MM.1S (cell line): ENCODE results near the gene TMPRSS11D.

Source experiments
- DNase-seq: peaks from one replicate; pipeline ENCODE4 v3.0.0-alpha.2; 2015
- H2AFZ ChIP-seq: fragments of 300-600 bp; sonication (generic); 2 replicates; pipeline ENCODE4 v1.6.0; 2016; ENCODE audit warnings: antibody characterized with exemption, low read length
- H3F3A ChIP-seq: fragments of 300-600 bp; sonication (generic); 2 replicates; pipeline ENCODE4 v1.6.1; 2016; ENCODE audit warnings: mild to moderate bottlenecking, antibody characterized with exemption, low read length, moderate library complexity, mixed read lengths; ENCODE audit not compliant: insufficient read depth
- H3K27ac ChIP-seq: fragments of 300-600 bp; sonication (generic); 2 replicates; pipeline ENCODE4 v1.5.1; 2016; ENCODE audit warnings: mild to moderate bottlenecking, low read length
- H3K27me3 ChIP-seq: fragments of 300-600 bp; sonication (generic); replicated peaks from 2 replicates; pipeline ENCODE4 v1.6.0; 2016; ENCODE audit warnings: low read length; ENCODE audit not compliant: insufficient read depth
- H3K36me3 ChIP-seq: fragments of 300-600 bp; sonication (generic); replicated peaks from 2 replicates; pipeline ENCODE4 v1.6.1; 2016; ENCODE audit warnings: mild to moderate bottlenecking, low read length, mixed read lengths; ENCODE audit not compliant: insufficient read depth
- H3K4me1 ChIP-seq: fragments of 300-600 bp; sonication (generic); 2 replicates; pipeline ENCODE4 v1.6.1; 2016; ENCODE audit warnings: low read length, mixed read lengths
- H3K4me2 ChIP-seq: fragments of 300-600 bp; sonication (generic); 2 replicates; pipeline ENCODE4 v1.6.0; 2016; ENCODE audit warnings: low read depth, low read length
- H3K4me3 ChIP-seq: fragments of 300-600 bp; sonication (generic); 2 replicates; pipeline ENCODE4 v1.5.1; 2016; ENCODE audit warnings: low read length, mixed read lengths
- H3K79me2 ChIP-seq: fragments of 300-600 bp; sonication (generic); 2 replicates; pipeline ENCODE4 v1.6.1; 2016; ENCODE audit warnings: mixed run types, low read length, mixed read lengths
- H3K9ac ChIP-seq: fragments of 300-600 bp; sonication (generic); 2 replicates; pipeline ENCODE4 v1.6.1; 2016; ENCODE audit warnings: low read length, mixed read lengths
- H3K9me2 ChIP-seq: fragments of 300-600 bp; sonication (generic); replicated peaks from 2 replicates; pipeline ENCODE4 v1.6.1; 2016; ENCODE audit warnings: mild to moderate bottlenecking, low read length, mixed read lengths; ENCODE audit not compliant: insufficient read depth
- H3K9me3 ChIP-seq: fragments of 300-600 bp; sonication (generic); replicated peaks from 2 replicates; pipeline ENCODE4 v1.6.1; 2016; ENCODE audit warnings: mild to moderate bottlenecking, low read length, mixed read lengths; ENCODE audit not compliant: insufficient read depth
- H4K20me1 ChIP-seq: fragments of 300-600 bp; sonication (generic); 2 replicates; pipeline ENCODE4 v1.6.1; 2016; ENCODE audit warnings: mild to moderate bottlenecking, low read length, moderate library complexity, mixed read lengths; ENCODE audit not compliant: insufficient read depth
- EZH2 ChIP-seq: fragments of 300-600 bp; sonication (generic); optimal IDR thresholded peaks from 2 replicates; pipeline ENCODE3; 2017; ENCODE audit warnings: low read depth, mild to moderate bottlenecking, antibody characterized with exemption, low read length, mixed read lengths
- EZH2phosphoT487 ChIP-seq: fragments of 300-600 bp; sonication (generic); IDR thresholded peaks from 2 replicates; pipeline ENCODE4 v1.6.1; 2018; ENCODE audit warnings: antibody characterized with exemption, low read length
- TF ChIP-seq, protein P1 (sequence below): fragments of 300-600 bp; sonication (generic); IDR thresholded peaks from 2 replicates; pipeline ENCODE4 v1.5.1; 2016; ENCODE audit warnings: antibody characterized with exemption, low read length, mixed read lengths

Gene TMPRSS11D

DNA sequence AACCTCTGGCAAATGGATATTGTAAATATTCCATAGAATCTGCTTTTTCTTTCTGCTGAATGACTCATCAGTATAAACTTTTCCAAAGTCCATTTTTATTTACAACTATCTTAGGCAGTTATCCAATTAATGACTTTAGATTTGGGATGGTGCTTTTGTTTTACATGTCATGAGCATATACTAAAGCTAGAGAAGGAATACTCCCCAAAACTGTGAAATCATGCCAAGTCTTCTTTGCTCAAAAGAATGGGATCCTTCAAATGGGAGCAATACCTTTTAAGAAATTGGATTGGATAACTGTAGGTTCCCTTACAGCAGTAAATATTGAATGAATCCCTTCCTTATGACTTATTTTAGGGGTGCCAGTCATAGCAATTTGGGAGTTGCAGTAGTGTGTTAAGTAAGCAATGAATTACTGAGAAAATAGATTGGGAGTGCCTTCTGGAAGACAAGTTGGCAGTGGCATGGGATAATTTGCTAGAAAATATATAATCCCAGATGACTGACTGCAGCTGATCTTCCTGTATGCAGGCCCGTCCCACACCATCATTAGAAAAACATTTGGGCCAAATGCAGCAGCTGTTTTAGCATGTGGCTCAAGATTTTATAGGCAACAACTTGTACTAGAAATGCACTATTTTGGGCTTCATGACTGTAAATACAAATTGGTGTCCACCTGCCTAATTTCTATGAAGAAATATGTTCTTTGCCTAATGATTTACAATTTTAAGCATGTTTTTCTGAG, 2.8 kb downstream of the TMPRSS11D start:
- Histone ChIP-seq H3K27me3 (no peaks in the 10 kb centered on the region), H3K9me3 (no peaks in the 10 kb centered on the region), H3K9me2 (no peaks in the 10 kb centered on the region), H3K79me2 (no peaks in the 10 kb centered on the region), H4K20me1 (no peaks in the 10 kb centered on the region), H2AFZ (no peak overlapping the region), H3K27ac (no peak overlapping the region), H3K4me2 (no peak overlapping the region), H3K36me3 (no peaks in the 10 kb centered on the region), H3K4me1 (no peaks in the 10 kb centered on the region), H3F3A (no peaks in the 10 kb centered on the region), H3K4me3 (no peak overlapping the region), H3K9ac (no peak overlapping the region)
- TF ChIP-seq EZH2phosphoT487 (no peak), EZH2 (no peak)
- TF ChIP-seq, protein P1, sequence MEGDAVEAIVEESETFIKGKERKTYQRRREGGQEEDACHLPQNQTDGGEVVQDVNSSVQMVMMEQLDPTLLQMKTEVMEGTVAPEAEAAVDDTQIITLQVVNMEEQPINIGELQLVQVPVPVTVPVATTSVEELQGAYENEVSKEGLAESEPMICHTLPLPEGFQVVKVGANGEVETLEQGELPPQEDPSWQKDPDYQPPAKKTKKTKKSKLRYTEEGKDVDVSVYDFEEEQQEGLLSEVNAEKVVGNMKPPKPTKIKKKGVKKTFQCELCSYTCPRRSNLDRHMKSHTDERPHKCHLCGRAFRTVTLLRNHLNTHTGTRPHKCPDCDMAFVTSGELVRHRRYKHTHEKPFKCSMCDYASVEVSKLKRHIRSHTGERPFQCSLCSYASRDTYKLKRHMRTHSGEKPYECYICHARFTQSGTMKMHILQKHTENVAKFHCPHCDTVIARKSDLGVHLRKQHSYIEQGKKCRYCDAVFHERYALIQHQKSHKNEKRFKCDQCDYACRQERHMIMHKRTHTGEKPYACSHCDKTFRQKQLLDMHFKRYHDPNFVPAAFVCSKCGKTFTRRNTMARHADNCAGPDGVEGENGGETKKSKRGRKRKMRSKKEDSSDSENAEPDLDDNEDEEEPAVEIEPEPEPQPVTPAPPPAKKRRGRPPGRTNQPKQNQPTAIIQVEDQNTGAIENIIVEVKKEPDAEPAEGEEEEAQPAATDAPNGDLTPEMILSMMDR, result no peak
- DNase-seq, result no peak

DNA sequence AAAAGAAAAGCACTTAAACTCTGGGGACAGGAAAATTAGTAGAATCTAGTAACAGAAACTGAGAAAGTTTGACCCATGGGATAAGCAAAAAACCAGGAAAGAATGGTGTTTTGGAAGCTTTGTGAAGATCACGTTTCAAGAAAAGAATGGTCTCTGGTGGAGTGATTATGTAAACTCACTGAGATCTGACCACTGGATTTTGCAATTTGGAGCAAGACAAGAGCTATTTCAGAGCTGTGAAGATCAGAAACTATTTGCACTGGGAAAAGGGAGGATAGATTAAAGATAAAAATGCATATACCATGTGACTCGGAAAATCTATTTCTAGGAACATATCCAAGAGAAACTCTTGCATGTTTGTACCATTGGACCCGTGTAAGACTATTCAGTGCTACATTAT, 4.3 kb downstream of the TMPRSS11D start:
- Histone ChIP-seq H3K79me2 (no peaks in the 10 kb centered on the region), H3K4me3 (no peak overlapping the region)
- no peak for DNase-seq

DNA sequence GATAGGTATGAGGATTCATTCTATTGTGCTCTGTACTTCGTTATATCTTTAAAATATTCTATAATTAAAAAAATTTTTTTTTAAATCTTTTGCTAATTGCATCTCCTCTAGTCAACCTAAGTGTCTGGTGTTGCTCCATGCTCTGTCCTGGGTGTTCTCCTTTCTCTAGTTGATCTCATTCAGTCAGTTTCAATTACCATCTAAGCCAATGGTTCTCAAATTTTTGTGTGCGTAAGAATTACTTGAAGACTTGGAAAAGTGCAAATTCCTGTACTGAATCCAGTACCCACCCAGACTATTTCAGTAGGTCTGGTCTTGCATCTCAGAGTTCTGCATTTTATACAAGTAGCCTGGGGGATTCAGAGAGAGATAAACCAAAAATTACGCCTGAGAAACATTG, 6.7 kb downstream of the TMPRSS11D start:
- Histone ChIP-seq H3K36me3 (no peaks in the 10 kb centered on the region), H2AFZ (no peak overlapping the region), H3K27ac (no peak overlapping the region), H3K9ac (no peak overlapping the region), H3K4me3 (no peak overlapping the region), H3F3A (no peaks in the 10 kb centered on the region), H3K27me3 (no peaks in the 10 kb centered on the region), H3K9me3 (no peaks in the 10 kb centered on the region), H3K9me2 (no peaks in the 10 kb centered on the region), H3K4me2 (no peak overlapping the region), H3K79me2 (no peaks in the 10 kb centered on the region), H4K20me1 (no peaks in the 10 kb centered on the region), H3K4me1 (no peaks in the 10 kb centered on the region)
- TF ChIP-seq, protein P1, result no peak
- TF ChIP-seq EZH2, result no peak
- no peak for TF ChIP-seq EZH2phosphoT487
- DNase-seq, result no peak

More for the DNA sequence above, 4.3 kb downstream of the TMPRSS11D start:
- Histone ChIP-seq H3K36me3 (no peaks in the 10 kb centered on the region), H3K9me3 (no peaks in the 10 kb centered on the region), H3K4me2 (no peak overlapping the region), H3K27ac (no peak overlapping the region), H3K9ac (no peak overlapping the region), H3K9me2 (no peaks in the 10 kb centered on the region), H2AFZ (no peak overlapping the region), H3F3A (no peaks in the 10 kb centered on the region), H3K4me1 (no peaks in the 10 kb centered on the region), H4K20me1 (no peaks in the 10 kb centered on the region), H3K27me3 (no peaks in the 10 kb centered on the region)
- TF ChIP-seq, protein P1, result no peak
- TF ChIP-seq EZH2phosphoT487 (no peak), EZH2 (no peak)
